Liver (tissue), 9 donors: ENCODE data around the gene TAB3. TPM values are rescaled to one million over a fixed set of nuclear protein-coding genes. Genes with fewer than 3 reads are reported as not detected.

Experiments
- DNase-seq: peaks from one replicate; pipeline ENCODE4 v3.0.0-alpha.2; 2017; ENCODE audit warnings: low spot score
- H3K27ac ChIP-seq, 2 donors: one replicate each; pipeline ENCODE4 v1.7.0; 2013; ENCODE audit warnings: inconsistent platforms in 2 of 2, low read length in 2 of 2, control low read depth in 1 of 2, low read depth in 1 of 2, mild to moderate bottlenecking in 1 of 2
- H3K27me3 ChIP-seq, 4 donors: one replicate each; pipeline versions ENCODE4 v1.6.1 to v1.7.0; 2013; ENCODE audit warnings: low read length in 3 of 4, inconsistent platforms in 1 of 4, mild to moderate bottlenecking in 1 of 4, moderate library complexity in 1 of 4; ENCODE audit not compliant: control insufficient read depth in 4 of 4, insufficient read depth in 4 of 4
- H3K36me3 ChIP-seq, 4 donors: one replicate each; pipeline versions ENCODE4 v1.6.1 to v1.7.0; 2013; ENCODE audit warnings: low read length in 3 of 4, mild to moderate bottlenecking in 3 of 4, low read depth in 1 of 4, moderate library complexity in 1 of 4; ENCODE audit not compliant: control insufficient read depth in 4 of 4, insufficient read depth in 3 of 4
- H3K4me1 ChIP-seq, 4 donors: one replicate each; pipeline versions ENCODE4 v1.6.1 to v1.7.0; 2013; ENCODE audit warnings: low read length in 3 of 4, mild to moderate bottlenecking in 3 of 4, moderate library complexity in 1 of 4; ENCODE audit not compliant: control insufficient read depth in 4 of 4, insufficient read depth in 4 of 4
- H3K4me3 ChIP-seq, 3 donors: one replicate each; pipeline versions ENCODE4 v1.6.1 to v1.7.0; 2013; ENCODE audit warnings: low read length in 3 of 3, control low read depth in 1 of 3, low read depth in 1 of 3, mild to moderate bottlenecking in 1 of 3
- H3K9ac ChIP-seq, 2 donors: one replicate each; pipeline ENCODE4 v1.7.0; 2013; ENCODE audit warnings: low read length in 2 of 2, mild to moderate bottlenecking in 2 of 2, moderate library complexity in 2 of 2, control low read depth in 1 of 2, low read depth in 1 of 2
- H3K9me3 ChIP-seq, 4 donors: one replicate each; pipeline versions ENCODE4 v1.6.1 to v1.7.0; 2013; ENCODE audit warnings: low read length in 3 of 4; ENCODE audit not compliant: control insufficient read depth in 4 of 4
- ATF3 ChIP-seq: IDR thresholded peaks from 2 replicates; pipeline ENCODE4 v1.6.1; 2016; ENCODE audit warnings: antibody characterized with exemption
- CTCF ChIP-seq: fragments of 150-350 bp; IDR thresholded peaks from 2 replicates; pipeline ENCODE4 v1.5.1; 2017; ENCODE audit warnings: improper control_type of control experiment, low read depth, low read length; ENCODE audit not compliant: missing input control
- EGR1 ChIP-seq, 2 donors: IDR thresholded peaks; 2 replicates each; pipeline ENCODE4 v1.6.1; 2016 to 2018; ENCODE audit warnings: antibody characterized with exemption in 2 of 2, low read depth in 2 of 2
- FOXA1 ChIP-seq: IDR thresholded peaks from 2 replicates; pipeline ENCODE4 v1.6.1; 2016; ENCODE audit warnings: antibody characterized with exemption
- FOXA2 ChIP-seq: IDR thresholded peaks from 2 replicates; pipeline ENCODE4 v1.6.1; 2016; ENCODE audit warnings: antibody characterized with exemption
- GABPA ChIP-seq, 2 donors: IDR thresholded peaks in 1 of 2; conservative IDR thresholded peaks in 1 of 2; 2 replicates each; pipeline ENCODE4 v1.6.1; 2016; ENCODE audit warnings: antibody characterized with exemption in 2 of 2, mild to moderate bottlenecking in 1 of 2, moderate library complexity in 1 of 2
- HNF4A ChIP-seq, 2 donors: conservative IDR thresholded peaks; 2 replicates each; pipeline ENCODE4 v1.6.1; 2016; ENCODE audit warnings: antibody characterized with exemption in 2 of 2, mild to moderate bottlenecking in 2 of 2
- HNF4G ChIP-seq: IDR thresholded peaks from 2 replicates; pipeline ENCODE4 v1.6.1; 2016; ENCODE audit warnings: antibody characterized with exemption
- JUND ChIP-seq, 2 donors: IDR thresholded peaks; 2 replicates each; pipeline ENCODE4 v1.6.1; 2016; ENCODE audit warnings: antibody characterized with exemption in 2 of 2
- MAX ChIP-seq: IDR thresholded peaks from 2 replicates; pipeline ENCODE4 v1.6.1; 2016; ENCODE audit warnings: antibody characterized with exemption
- NR2F2 ChIP-seq: IDR thresholded peaks from 2 replicates; pipeline ENCODE4 v1.6.1; 2016; ENCODE audit warnings: antibody characterized with exemption
- REST ChIP-seq: IDR thresholded peaks from 2 replicates; pipeline ENCODE4 v1.6.1; 2016; ENCODE audit warnings: antibody characterized with exemption, mild to moderate bottlenecking
- RXRA ChIP-seq, 2 donors: IDR thresholded peaks; 2 replicates each; pipeline ENCODE4 v1.6.1; 2017 to 2018; ENCODE audit warnings: antibody characterized with exemption in 2 of 2, mild to moderate bottlenecking in 1 of 2
- SP1 ChIP-seq: IDR thresholded peaks from 2 replicates; pipeline ENCODE4 v1.6.1; 2018; ENCODE audit warnings: antibody characterized with exemption, mild to moderate bottlenecking
- YY1 ChIP-seq: IDR thresholded peaks from 2 replicates; pipeline ENCODE4 v1.6.1; 2016; ENCODE audit warnings: antibody characterized with exemption, mild to moderate bottlenecking
- WGBS: extraction: QIAGEN DNeasy Blood & Tissue Kit; methylation state at CpG from one replicate; pipeline ENCODE4 v1.1.7; 2013; 5-methylcytosine and 5-hydroxymethylcytosine counted together
- polyA plus RNA-seq, 2 donors: library from polyadenylated mRNA; stranded (reverse) in 1 of 2; unstranded in 1 of 2; fragments of 200-250 nt in 1 of 2; fragments of >200 nt in 1 of 2; fragmentation: Nextera tagmentation in 1 of 2; extraction: Ambion mirVana in 1 of 2; gene quantifications; one replicate each; pipeline versions ENCODE4 v1.2.1 to v1.2.3, GENCODE V29; 2013 to 2015
- total RNA-seq, 2 donors: library from RNA; depleted of rRNA; stranded (reverse); fragments of >200 nt; gene quantifications; one replicate each; pipeline ENCODE4 v1.2.3, GENCODE V29; 2014
- donor health status: healthy.
- donor health status: healthy.
- donor health status: healthy.
- donor health status: healthy.
- donor health status: healthy.

The TAB3 gene
- total and polyA plus RNA-seq, 4 donors, result 10.0 to 32.2 (median 17.4) TPM

GRCh38 chrX:30904632-30905031 lies 15.6 kb upstream of the TAB3 start (continued):
- TF ChIP-seq REST, result no peak
- TF ChIP-seq FOXA2, result no peak
- no peak for TF ChIP-seq GABPA (IDR thresholded peaks at IDR 0.05 in 1 of 2, conservative IDR thresholded peaks at IDR 0.05 in 1 of 2)
- TF ChIP-seq SP1, result no peak

- H3K4me1 ChIP-seq, result no peaks in the 10 kb centered on the region
- no peaks in the 10 kb centered on the region for H3K36me3 ChIP-seq
- no peak overlapping the region for H3K4me3 ChIP-seq
- no peak overlapping the region for H3K9ac ChIP-seq
- WGBS, result 64% methylated on average over 5 of the region's 5 CpGs
- no peaks in the 10 kb centered on the region for H3K27me3 ChIP-seq
- no peak for TF ChIP-seq NR2F2
- TF ChIP-seq HNF4G, result no peak
- TF ChIP-seq YY1, result no peak
- TF ChIP-seq EGR1 (IDR thresholded peaks at IDR 0.05; ENCODE audit: low read depth in 2 of 2), result no peak
- no peak for TF ChIP-seq HNF4A (conservative IDR thresholded peaks at IDR 0.05)
- no peaks in the 10 kb centered on the region for H3K9me3 ChIP-seq
- DNase-seq, result no peak
- no peak overlapping the region for H3K27ac ChIP-seq
Observed at GRCh38 chrX:30904186-30904585, 15.1 kb upstream of the TAB3 start.

GRCh38 chrX:30900227-30900626 lies 11.2 kb upstream of the TAB3 start:
- H3K27me3 ChIP-seq, result no peaks in the 10 kb centered on the region

More at GRCh38 chrX:30900227-30900626, 11.2 kb upstream of the TAB3 start:
- Histone ChIP-seq H3K36me3 (no peaks in the 10 kb centered on the region), H3K27ac (no peak overlapping the region), H3K4me3 (no peak overlapping the region), H3K4me1 (no peaks in the 10 kb centered on the region), H3K9me3 (no peaks in the 10 kb centered on the region), H3K9ac (no peak overlapping the region)
- DNase-seq, result no peak
- TF ChIP-seq RXRA (IDR thresholded peaks at IDR 0.05), result no peak
- TF ChIP-seq ATF3, result no peak
- TF ChIP-seq YY1, result no peak
- TF ChIP-seq NR2F2, result no peak
- no peak for TF ChIP-seq HNF4A (conservative IDR thresholded peaks at IDR 0.05)
- no peak for TF ChIP-seq MAX
- TF ChIP-seq FOXA1, result no peak
- TF ChIP-seq HNF4G, result no peak
- no peak for TF ChIP-seq SP1
- no peak for TF ChIP-seq JUND (IDR thresholded peaks at IDR 0.05)
- no peak for TF ChIP-seq CTCF
- TF ChIP-seq EGR1 (IDR thresholded peaks at IDR 0.05; ENCODE audit: low read depth in 2 of 2), result no peak
